ENCODE measurements around the gene IRF2BP2. TPM values are rescaled to one million over a fixed set of nuclear protein-coding genes. Genes with fewer than 3 reads are reported as not detected.

The IRF2BP2 gene

DNA sequence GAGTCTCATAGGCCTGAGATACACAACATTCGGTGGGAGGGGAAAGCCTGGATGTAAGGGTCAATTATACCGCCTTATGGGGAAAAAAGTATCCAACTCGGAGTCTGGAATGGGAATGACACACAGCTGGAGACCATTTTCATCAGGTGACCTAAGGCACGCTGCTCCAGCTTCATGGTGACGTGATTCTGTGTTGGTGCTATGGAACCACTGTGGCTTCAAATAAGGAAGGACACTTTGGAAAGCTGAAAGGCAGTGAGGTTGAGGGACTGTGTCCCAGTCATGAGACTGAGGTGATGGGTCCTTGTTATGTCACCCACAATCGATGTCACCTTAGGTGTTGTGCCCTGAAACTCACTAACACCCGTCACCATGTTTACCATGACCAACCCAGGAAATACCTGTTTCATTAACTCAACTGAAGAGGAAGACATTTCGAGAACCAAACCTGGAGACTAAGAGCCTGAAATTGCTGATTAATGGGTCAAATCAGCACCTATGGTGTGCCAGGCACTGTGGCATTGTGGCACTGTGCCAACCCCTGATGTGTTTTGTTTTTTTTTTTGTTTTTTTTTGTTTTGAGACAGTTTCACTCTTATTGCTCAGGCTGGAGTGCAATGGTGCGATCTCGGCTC, 54.5 kb downstream of the IRF2BP2 start:
- WGBS (ENCODE audit: extremely low coverage, insufficient coverage, low lambda C conversion rate) = no CpG with 5 or more reads among the region's 10 CpGs
- no peak overlapping the region for H3K4ac ChIP-seq (ENCODE audit: low read depth, low read length)
- H3K4me2 ChIP-seq (ENCODE audit: low read length) = no peak overlapping the region
- no peak overlapping the region for H2BK120ac ChIP-seq (ENCODE audit: low read depth, low read length)
- H3K27me3 ChIP-seq (ENCODE audit: insufficient read depth, low read length, poor library complexity) = no peaks in the 10 kb centered on the region
- H4K5ac ChIP-seq (ENCODE audit: low read length) = no peak overlapping the region
- no peak overlapping the region for H3K9ac ChIP-seq (ENCODE audit: low read length)
- H3K79me1 ChIP-seq (ENCODE audit: low read length) = no peaks in the 10 kb centered on the region
- no peak overlapping the region for H3K4me3 ChIP-seq (ENCODE audit: low read length)
- no peak overlapping the region for H3K56ac ChIP-seq (ENCODE audit: low read length)
- H2BK15ac ChIP-seq (replicated peaks; ENCODE audit: low read depth) = no peak overlapping the region
- H3K36me3 ChIP-seq (ENCODE audit: control insufficient read depth, insufficient read depth, low read length) = no peaks in the 10 kb centered on the region
- no peak overlapping the region for H3K18ac ChIP-seq (ENCODE audit: low read length)
- H2AK5ac ChIP-seq (ENCODE audit: low read length) = no peak overlapping the region
- H3K79me2 ChIP-seq (ENCODE audit: control insufficient read depth, insufficient read depth, low read length) = no peaks in the 10 kb centered on the region
- no peak overlapping the region for H3K27ac ChIP-seq (ENCODE audit: low read depth, low read length)
- no peak for DNase-seq
- no peak overlapping the region for H2BK5ac ChIP-seq (ENCODE audit: low read length)
- no peak overlapping the region for H4K8ac ChIP-seq (ENCODE audit: low read depth, low read length)
- no peaks in the 10 kb centered on the region for H3K4me1 ChIP-seq (ENCODE audit: control insufficient read depth, low read depth, low read length)
- no peak overlapping the region for H3K23ac ChIP-seq (ENCODE audit: low read length)

- Histone ChIP-seq H2AK5ac (ENCODE audit: low read length) (no peak overlapping the region), H3K23ac (ENCODE audit: low read length) (no peak overlapping the region), H3K56ac (ENCODE audit: low read length) (no peak overlapping the region), H4K5ac (ENCODE audit: low read length) (no peak overlapping the region), H2BK15ac (replicated peaks; ENCODE audit: low read depth) (no peak overlapping the region), H3K27me3 (ENCODE audit: insufficient read depth, low read length, poor library complexity) (no peaks in the 10 kb centered on the region), H3K27ac (ENCODE audit: low read depth, low read length) (no peak overlapping the region), H3K4me1 (ENCODE audit: control insufficient read depth, low read depth, low read length) (no peaks in the 10 kb centered on the region), H3K4ac (ENCODE audit: low read depth, low read length) (no peak overlapping the region), H3K4me2 (ENCODE audit: low read length) (no peak overlapping the region), H3K36me3 (ENCODE audit: control insufficient read depth, insufficient read depth, low read length) (no peaks in the 10 kb centered on the region), H2BK5ac (ENCODE audit: low read length) (no peak overlapping the region), H3K79me1 (ENCODE audit: low read length) (no peaks in the 10 kb centered on the region), H3K79me2 (ENCODE audit: control insufficient read depth, insufficient read depth, low read length) (no peaks in the 10 kb centered on the region), H3K9ac (ENCODE audit: low read length) (no peak overlapping the region), H3K4me3 (ENCODE audit: low read length) (no peak overlapping the region), H4K8ac (ENCODE audit: low read depth, low read length) (no peak overlapping the region), H2BK120ac (ENCODE audit: low read depth, low read length) (no peak overlapping the region), H3K18ac (ENCODE audit: low read length) (no peak overlapping the region)
- WGBS (ENCODE audit: extremely low coverage, insufficient coverage, low lambda C conversion rate) = no CpG with 5 or more reads among the region's 13 CpGs
- DNase-seq = no peak
These were observed 55.2 kb downstream of the IRF2BP2 start for GRCh38 chr1:234554698-234555311.

Small RNA genes within 50 kb of the gene (small RNA-seq; reads per million reads assigned to genes)
- not detected for gene RF00096 (ENCODE audit: insufficient read depth)
